Measurements from ENCODE around the gene P2RY11.

P2RY11 gene

DNA sequence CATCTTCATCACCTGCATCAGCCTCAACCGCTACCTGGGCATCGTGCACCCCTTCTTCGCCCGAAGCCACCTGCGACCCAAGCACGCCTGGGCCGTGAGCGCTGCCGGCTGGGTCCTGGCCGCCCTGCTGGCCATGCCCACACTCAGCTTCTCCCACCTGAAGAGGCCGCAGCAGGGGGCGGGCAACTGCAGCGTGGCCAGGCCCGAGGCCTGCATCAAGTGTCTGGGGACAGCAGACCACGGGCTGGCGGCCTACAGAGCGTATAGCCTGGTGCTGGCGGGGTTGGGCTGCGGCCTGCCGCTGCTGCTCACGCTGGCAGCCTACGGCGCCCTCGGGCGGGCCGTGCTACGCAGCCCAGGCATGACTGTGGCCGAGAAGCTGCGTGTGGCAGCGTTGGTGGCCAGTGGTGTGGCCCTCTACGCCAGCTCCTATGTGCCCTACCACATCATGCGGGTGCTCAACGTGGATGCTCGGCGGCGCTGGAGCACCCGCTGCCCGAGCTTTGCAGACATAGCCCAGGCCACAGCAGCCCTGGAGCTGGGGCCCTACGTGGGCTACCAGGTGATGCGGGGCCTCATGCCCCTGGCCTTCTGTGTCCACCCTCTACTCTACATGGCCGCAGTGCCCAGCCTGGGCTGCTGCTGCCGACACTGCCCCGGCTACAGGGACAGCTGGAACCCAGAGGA is 2.6 kb downstream of the P2RY11 start:
- no peak for DNase-seq

DNA sequence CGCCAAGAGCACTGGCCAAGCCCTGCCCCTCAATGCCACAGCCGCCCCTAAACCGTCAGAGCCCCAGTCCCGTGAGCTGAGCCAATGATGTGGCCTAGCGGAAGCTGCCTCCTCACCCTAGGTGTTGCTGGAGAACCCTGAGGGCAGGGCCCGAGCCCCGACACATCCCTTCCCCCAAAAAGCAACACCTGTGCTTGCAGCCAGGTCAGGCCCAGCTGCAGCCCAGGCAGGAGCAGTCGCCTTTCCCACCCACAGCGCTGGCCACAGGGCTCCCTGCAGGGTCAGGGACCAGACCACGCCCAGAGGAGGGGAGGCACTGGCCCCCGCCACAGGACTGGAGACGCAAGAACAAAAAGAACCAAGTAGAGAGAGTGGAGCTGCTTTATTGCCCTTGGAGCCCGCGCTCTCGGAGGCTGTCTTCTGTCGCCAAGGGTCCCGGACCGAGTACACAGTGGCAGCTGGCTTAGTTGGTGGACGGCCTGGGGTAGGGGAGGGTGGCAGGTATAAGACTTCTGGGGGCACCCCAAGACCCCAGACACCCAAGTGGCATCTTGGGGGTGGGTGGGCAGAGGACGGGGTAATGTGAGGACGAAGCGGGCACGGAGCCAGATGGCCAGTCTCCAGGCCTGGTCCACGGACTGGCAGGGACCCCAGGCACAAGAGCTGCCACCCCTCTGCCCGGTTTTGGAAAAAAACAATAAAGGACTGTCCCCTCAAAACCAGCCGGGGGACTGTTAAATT is 3.3 kb downstream of the P2RY11 start:
- DNase-seq: no peak

DNA sequence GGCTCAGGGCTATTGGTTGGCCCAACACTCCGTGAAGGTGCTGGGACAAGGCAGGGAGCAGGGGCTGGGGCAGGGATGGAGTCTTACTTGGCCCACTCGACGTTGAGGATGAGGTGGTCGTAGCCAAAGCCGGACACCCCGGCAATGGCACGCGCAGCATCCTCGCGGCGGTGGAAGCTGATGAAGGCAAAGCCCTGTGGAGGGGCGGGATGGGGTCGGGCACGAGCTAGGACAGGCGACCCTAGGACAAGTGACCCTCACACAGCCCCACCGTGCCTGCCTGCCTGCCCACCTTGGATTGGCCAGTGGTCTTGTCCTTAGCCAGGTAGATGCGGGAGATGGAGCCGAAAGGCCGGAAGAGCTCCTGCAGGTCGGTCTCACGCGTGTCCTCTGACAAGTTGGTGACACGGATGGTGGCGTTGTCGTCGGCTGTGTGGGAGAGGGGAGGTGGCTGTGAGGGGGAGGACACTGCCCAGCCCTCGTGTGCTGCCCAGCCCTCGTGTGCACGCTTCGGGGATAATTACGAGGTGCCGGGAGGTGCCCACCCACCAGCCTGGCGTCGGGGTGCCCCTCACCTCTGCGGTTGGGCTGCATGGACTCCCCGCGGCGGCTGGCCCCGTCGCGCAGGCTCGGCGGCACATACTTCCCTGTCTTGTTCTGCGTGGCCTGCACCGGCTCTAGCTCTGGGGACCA is 4.0 kb downstream of the P2RY11 start:
- DNase-seq: no peak

DNA sequence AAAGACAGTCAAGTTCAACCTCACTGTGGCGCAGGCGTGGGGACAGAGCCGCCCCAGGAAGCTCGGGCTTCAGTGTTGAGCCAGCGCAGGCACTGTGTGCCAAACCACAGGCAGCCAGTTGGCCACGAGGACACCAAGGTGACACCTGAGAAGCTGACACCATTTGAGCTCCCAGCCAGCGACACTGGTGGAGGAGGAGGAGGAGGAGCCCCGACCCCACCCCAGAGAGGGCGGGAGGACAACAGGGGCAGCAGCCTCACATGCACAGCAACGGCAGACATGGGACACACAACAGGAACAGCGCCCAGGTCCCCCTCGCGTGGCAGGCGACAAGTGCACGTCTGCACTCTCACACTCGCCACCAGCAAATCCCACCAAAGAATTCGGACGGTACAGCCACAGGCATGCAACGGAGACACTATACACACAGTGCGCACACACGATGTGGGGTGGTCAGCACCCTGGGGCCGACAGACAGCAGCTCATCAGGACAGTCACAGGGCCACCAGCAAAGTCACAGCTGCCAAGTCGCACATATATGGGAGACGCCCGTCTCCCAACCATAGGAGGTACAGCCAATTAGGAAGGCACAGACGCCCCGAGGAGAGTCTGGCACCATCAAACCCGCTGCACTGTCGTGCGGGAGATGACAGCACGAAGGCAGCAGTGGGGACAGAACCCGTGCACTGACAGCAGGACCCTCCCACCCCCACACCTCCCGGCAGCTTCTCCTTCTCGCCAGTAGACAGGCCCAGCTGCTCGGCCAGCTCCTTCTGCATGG is 4.8 kb downstream of the P2RY11 start:
- no peak for DNase-seq

DNA sequence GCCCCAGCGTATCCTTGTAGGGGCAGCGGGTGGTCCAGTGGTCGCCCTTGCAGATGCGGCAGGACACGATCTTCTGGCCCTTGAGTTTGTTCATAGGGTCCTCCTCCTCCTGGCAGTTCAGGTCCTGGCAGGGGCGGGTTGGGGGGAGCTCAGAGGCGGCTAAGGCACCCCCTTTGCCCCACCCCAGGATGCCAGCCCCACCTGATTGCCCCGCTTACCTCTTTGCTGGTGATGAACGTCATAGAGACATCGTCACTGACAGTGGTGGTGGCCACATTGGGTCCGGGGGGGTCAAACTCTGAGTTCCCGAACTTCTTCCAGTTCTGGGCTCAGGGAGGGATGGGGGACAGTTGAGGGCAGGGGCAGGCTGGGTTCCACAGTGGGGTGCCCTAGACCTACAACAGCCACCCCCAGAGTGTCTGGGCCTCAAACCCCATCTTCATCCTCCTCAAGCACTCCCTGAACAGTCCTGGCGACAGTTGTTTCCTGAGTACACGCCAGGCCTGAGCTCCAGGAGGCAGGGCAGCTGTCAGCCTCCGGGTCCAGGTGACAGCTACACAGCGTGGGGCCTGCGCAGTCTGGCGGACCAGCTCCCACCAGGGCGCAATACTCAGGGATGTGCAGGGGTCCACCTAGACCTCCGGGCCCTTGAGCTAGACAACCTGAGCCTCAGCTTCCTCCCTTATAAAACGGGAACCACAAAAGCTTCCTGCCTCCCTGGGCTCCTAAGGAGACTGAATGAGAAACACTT is 5.5 kb downstream of the P2RY11 start:
- DNase-seq: no peak

DNA sequence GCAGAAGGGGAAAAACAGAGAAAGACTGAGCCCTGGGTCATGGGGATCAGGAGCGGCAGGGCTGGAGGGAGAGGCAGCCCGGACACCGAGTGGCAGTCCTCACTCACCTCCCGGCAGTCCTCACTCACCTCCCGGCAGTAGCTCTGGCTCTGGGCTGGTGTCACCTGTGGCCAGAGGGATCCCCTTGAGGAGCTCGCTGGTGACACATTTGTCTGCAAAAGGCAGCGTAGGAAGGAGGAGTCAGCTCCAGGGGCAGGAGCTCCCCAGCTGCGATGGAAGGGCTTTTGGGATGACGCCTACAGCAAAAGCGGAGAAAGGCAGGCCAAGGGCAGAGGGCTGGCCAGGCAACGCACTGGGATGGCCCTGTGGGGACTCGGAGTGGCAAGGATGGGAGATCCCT is 7.5 kb downstream of the P2RY11 start:
- no peak for DNase-seq

DNA sequence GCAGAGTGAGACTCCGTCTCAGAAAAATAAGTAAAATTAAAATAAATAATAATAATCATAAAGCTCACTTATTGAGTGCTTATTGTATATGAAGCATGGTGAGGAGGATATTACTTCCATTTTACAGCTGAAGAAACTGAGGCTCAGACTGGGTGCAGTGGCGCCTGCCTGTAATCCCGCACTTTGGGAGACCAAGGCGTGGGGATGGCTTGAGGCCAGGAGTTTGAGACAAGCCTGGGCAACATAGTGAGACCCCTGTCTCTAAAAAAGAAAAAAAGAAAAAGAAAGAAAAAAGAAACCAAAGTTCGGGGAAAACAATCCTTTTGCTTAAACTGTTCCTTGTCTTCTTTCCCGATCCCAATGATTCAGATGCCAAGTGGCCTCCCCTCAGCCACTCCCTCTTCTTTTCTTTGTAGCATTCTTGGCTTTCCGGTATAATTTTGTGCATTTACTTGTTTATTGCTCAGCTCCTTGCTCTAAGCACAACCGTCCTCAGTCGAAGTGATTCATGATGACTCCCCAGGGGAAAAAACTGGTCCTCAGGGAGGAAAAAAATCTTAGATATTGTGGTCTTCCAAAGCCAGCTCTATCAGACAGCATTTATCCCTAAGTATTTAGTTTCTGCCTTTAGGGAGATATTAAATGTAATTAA is 9.2 kb downstream of the P2RY11 start:
- DNase-seq: no peak

DNA sequence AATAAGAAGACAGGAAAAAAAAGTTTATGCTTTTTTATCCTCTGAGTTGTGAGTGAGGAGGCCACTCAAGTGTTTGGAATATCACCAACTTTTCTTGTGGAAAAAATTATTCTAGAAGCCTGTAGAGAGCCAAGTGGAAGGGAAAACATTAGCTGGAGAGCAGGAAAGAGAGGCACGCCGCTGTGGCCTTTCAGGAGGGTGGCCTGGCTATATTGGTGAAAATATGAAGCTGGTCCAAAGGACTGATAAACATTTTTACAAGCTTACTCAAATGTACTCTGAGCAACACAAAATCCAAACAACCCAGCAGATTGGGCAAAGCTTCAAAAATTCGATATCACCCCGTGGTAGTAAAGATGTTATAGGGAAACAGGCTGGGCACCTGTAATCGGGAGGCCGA is 10.6 kb downstream of the P2RY11 start:
- DNase-seq: no peak

DNA sequence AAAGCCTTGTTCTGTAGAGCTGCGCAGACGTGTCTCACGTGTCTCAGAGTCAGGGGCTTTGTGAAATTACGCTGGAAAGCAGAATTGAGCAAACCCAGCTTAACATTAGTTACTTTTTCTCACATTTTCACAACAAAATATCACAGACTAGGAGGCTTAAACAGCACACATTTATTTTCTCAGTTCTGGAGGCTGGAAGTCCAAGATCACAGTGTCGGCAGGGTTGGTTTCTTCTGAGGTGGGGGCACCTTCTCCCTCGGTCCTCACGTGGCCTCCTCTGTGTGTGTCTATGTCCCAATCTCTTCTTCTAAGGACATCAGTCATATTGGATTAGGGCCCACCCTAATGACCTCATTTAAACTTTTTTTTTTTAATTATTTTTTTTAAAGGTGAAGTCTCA is 12.9 kb downstream of the P2RY11 start:
- no peak for DNase-seq

DNA sequence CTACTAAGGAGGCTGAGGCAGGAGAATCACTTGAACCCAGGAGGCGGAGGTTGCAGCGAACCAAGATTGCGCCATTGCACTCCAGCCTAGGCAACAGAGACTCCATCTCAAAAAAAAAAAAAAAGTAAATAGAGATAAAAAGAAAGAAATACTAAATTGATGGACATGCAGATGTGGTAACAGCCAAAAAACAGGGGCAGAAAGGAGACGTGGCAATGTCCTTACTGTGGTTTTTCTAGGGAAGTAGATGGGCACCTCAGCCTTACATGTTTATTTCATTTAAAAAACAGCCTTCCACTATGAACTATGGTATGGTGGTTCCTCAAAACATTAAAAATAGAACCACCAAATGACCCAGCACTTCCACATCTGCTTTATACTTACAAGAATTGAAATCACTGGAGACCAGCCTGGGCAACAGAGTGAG is 14.7 kb downstream of the P2RY11 start:
- no peak for DNase-seq

DNA sequence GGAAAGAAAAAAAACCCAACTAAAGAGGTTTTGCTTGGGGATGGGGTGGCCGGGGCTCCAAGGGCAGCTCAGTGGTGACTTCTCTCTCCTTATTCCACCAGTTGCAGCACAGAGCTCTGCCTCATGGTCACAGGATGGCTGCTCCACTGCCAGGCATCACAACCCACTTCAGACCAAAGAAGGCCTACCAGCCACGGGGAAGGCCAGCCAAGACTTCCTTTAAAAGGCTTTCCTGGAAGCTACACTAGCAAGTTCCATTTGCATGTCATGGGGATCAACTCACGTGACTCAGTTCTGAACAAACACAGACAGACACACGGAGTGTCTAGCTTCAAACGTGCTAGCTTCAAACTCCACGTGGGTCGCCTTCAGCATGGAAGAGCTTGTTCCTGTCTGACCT is 21.4 kb downstream of the P2RY11 start:
- DNase-seq: no peak

DNA sequence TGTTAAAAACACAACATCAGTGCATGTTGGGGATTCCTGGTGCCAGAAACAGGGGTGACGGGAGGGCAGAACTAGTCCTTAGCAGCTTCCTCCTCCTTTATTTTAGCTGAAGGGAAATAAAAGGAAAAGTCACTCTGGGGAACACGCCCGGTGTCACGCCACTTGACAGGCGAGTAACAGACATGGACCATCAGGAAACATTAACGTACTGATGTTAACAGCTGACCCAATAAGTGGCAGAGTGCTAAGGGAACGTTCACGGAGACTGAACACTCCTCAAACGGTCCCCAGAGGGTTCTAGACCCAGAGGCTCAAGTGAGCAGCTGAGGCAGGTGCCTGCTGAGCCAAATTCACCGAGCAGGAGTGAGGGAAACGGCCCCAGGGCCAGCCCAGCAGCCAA is 22.1 kb downstream of the P2RY11 start:
- DNase-seq: no peak

DNA sequence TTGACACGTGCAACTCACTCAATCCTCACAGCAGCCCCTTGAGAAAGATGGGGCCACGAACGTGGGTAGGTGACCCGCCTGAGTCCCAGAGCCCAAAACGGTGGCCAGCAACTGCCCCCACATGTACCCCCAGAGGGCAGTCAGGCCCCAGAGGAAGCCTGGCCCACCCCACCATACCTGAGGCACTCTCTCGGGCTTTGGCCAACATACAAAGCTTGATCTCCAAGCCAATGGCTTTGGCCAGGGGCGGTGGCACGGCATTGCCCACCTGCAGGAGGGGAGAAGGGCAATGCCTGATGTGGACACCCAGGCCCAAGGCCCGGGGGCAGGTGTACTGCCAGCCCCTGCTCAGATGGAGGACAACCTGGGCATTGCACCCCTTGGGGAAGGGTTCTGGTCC is 22.5 kb downstream of the P2RY11 start:
- DNase-seq: no peak

DNA sequence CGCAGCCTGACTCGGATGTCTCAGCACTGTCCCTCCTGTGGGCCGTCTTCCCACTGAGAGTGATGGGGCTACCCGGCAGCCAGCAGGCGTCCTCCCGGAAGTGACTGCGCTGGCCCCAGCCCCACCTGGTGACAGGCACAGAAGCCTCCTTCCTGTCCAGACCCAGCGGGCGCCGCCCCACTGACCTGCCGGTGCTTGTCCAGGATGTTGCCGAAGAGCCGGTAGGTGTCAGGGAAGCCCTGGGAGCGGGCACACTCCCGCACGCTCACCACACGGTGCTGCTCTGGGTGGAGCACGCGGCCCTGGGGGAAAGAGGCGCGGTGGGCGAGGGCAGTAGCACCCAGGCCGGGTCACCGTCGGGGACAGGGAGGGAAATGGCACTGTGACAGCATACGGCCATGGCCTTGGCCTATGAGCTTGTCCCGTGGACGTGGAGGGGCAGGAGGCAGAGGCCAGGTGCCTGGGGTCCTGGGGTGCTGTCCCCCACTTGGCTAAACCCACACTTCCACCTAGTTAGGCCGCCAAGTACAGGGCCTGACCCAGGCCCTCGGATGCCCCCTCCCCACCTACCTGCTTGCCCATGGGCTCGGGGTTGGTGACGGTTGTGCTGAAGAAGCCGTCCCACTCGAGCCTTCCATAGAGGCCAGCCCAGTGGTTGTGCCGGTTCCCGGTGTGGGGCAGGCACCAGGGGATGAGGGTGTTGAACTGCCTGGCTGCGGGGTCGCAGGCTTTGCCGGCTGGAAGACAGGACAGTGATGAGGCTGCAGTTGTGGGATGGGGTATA is 24.2 kb downstream of the P2RY11 start:
- DNase-seq: no peak

DNA sequence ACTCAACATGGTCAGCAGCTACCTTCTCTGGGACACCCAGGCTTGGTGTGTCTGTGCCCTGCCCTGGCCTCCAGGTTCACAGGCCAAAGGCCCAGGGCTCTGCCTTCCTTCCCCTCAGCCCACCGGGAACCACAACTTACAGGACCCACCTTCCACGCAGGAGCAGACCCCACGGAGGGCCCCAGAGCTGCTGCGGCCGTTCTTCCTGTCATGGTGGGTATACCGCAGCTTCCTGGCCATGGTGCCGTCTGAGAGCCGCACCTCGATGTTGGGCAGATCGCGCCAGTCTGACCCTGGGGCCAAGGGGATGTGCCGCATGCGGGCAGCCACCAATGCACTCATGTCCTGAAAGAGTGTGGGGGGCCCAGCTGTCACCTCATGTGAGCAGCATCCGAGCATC is 25.4 kb downstream of the P2RY11 start:
- no peak for DNase-seq

DNA sequence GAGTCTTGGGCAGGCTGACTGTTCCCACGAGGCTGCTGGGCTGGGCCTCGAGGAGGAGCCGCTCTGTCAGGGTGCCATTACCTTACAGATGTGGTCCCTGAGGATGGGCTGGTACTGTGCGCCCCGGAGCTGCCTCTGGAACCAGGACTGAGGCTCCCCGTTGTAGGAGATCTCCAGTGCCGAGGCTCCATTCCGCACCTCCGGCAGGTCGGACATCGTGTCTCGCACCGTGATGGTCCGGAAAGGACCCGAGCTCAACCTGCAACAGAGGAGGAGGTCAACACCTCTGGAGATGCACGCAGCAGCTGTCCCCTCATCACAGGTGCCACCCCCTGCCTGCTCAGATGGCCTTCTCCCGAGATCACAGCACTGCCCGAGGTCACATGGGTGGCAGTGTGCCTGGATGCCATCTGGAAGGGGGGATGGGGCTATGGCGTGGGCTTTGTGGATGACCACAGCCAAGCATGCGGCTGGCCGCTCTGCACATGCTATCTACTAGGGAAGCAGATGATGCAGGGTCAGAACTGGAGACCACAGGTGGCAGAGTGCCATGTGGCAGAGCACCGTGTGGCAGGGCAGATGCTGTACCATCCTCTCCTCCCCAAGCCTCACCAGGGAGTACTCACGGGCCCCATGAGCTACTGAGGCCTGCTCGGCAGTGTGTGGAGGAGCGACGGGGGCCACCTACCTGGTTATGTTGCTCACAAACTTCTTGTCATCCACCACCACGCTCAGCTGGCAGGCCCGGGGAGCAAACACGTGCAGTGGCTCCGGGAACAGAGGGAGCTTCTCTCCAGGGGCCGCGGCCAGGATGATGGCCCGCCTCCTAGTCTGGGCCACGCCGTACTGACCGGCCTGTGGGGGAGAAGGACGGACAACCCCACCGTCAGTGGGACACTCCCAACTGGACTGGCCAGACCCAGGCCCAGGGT is 26.5 kb downstream of the P2RY11 start:
- no peak for DNase-seq

DNA sequence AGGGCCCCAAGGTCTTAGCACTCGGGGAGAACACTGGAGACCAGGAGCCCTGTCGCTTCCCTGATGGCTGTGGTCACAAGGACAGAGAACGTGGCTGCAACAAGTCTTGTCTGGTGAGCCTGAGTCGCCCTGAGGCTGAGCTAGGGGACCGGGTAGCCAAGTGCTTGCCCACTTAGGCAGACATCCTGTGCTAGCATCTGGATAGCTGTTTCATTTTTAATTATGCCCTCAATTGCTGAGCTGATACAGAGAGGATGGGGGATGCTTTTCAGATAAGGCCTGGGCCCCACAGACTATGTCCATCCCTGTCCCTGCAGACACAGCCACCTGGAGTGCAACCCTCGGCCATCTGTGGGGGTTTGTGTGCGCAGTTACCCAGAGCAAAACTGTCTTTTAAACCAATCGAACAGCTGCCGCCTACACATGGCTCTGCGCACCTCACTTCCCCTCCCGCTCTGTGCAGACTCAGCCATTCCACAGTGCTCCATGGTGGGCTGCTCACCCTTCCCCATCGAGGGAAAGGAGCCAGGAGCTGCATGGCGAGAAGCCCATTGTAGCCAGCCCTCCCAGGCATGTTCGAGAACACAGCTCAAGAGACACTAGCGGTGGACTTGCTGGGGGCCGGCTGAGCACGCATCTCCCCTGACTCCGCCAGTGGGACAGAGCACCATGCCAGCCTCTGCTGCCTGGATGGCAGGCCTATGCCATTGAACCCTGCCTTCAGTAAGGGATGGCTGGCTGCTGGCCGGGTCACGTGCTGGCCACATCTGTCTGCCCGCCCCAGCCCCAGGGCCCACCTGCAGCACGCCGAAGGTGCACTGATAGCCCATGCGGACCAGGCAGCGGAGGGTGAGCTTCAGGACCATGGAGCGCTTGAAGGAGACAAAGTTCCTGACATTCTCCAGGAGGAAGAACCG is 27.6 kb downstream of the P2RY11 start:
- no peak for DNase-seq

DNA sequence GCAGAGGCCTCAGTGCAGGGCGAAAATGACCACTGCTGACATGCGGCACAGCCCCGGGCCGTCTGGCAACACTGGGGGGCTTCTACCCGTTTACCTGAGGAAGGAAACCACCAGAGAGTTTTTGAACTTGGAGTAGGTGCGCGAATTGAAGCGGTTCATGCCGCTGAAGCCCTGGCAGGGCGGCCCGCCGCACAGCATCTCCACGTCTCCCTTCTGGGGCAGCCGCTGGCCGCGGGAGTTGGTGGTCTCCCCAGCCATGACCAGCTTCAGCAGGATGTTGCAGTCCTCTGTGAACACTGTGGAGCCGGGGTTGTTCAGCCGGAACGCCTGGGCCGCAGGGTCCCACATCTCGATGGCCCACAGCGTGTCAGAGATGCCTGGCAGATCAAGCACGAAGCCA is 28.5 kb downstream of the P2RY11 start:
- no peak for DNase-seq

DNA sequence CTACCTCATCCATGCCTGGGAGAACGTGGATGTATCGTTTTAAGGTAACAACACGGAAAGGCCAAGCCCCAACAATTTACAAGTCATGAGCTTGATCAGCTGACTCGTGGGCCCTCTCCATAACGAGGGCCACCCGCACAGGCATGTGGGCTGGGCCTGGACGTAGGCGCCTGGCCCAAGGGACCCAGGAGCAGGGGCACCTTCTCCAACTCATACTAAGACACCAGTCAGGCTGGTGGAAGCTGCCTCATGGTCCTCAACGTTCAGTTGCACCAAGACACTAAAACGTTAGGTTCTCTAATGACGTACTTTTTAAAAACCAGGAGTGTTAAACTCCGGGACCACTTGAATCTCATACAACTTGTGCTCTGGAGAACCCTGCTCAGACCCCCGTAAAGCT is 30.0 kb downstream of the P2RY11 start:
- no peak for DNase-seq

All from NCI-H1092 treated with DMSO at 0.1 percent for 48 hours (cell line).